ENCODE data around the gene ARRDC2. TPM values are rescaled to one million over a fixed set of nuclear protein-coding genes. Genes with fewer than 3 reads are reported as not detected.
"Not testable (repeated sequence)": the region's sequence is repeated elsewhere in the genome, so short reads cannot be mapped to it uniquely, and the experiment has no call there.

Gene ARRDC2
- polyA plus RNA-seq, 6 donors from 2014 or later = 47.7 to 110 (median 50.8) TPM

DNA sequence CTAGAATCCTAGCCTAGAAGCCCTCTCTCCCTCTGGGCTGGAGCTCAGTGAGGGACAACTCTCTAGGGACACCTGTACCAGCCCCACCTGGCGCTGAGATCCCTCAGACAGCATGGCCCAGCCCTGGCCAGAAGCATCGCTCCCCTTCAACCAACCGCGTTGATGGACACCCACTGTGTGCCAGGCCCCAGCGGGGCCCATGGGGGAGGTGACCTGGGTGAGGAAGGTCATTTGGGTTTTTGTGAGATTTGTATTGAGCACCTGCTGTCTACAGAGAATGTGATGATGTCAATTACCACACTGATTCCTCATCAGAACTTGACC is 9.2 kb upstream of the ARRDC2 start:
- H3K9me3 Mint-ChIP-seq = no peaks in the 10 kb centered on the region
- no peak for DNase-seq
- peak overlapping the region in 6 of 8 donors; percentile 35 to 75 (median 63) for H3K4me3 Mint-ChIP-seq
- peak overlapping the region; percentile 80 to 100 (median 100) for H3K27ac Mint-ChIP-seq
- no peak for ATAC-seq (ENCODE audit: low read depth in 2 of 2)
- H3K4me1 Mint-ChIP-seq = peaks cover 21 to 38% (median 22%) of the 10 kb centered on the region in 3 donors
- no peaks in the 10 kb centered on the region for H3K36me3 Mint-ChIP-seq
- H3K27me3 Mint-ChIP-seq = no peaks in the 10 kb centered on the region

DNA sequence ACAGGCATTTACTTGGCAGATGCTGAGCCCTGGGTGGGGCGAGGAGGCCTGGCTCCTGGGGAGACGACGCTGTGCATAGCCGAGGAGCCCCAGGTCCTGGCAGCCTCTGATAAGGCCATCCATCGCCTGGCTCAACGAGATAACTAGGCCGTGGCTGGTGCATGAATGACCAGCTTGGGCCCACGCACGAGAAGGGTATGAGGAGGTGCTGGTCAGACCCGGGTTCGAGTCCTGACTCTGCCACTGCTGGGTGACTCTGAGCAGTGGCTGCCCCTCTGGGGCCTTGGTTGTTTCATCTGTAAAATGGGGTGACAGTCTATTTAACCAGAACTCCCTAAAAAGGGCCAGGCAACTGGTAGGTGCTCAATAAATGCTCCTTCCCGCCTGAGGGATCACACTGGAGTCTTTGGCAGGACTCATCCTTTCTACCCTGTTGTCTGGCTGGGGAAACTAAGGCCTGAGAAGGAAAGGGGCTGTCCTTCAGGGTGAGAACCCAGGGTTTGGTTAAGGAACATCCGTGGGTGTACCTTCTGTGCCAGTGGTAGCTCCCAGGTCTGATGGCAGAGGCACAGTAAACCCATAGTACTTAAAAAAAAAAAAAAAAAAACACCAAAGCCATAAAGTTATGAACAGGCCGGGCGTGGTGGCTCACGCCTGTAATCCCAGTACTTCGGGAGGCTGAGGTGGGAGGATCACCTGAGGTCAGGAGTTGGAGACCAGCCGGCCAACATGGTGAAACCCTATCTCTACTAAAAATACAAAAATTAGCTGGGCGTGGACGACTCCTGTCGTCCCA is 8.1 kb upstream of the ARRDC2 start:
- H3K4me1 Mint-ChIP-seq = peaks cover 21 to 39% (median 22%) of the 10 kb centered on the region in 3 donors
- no peaks in the 10 kb centered on the region for H3K27me3 Mint-ChIP-seq
- H3K27ac Mint-ChIP-seq = peak overlapping the region; percentile 100
- H3K36me3 Mint-ChIP-seq = no peaks in the 10 kb centered on the region
- no peak for DNase-seq
- peak overlapping the region; percentile 86 to 94 (median 92) for H3K4me3 Mint-ChIP-seq
- ATAC-seq (ENCODE audit: low read depth in 2 of 2) = no peak
- H3K9me3 Mint-ChIP-seq = no peaks in the 10 kb centered on the region

DNA sequence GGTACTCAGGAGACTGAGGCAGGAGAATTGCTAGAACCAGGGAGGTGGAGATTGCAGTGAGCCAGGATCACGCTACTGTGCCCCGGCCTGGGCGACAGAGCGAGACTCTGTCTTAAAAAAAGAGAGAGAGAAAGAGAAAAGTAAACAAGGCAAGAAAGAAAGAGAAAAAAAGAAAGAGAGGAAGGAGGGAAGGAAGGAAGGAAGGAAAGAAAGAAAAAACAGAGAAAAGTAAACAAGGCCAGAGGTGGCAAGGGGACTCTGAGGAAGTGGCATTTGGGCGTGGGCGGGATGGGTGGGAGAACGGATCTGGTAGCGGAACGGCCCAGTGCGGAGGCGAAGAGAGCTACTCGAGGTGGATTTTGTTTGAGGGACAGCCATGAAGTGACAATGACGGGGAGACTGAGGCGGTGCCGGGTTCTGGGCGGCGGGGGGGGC is 7.5 kb upstream of the ARRDC2 start:
- H3K36me3 Mint-ChIP-seq = no peaks in the 10 kb centered on the region
- H3K27me3 Mint-ChIP-seq = no peaks in the 10 kb centered on the region
- H3K4me1 Mint-ChIP-seq = peaks cover 21 to 40% (median 22%) of the 10 kb centered on the region in 3 donors
- H3K4me3 Mint-ChIP-seq = peak overlapping the region; percentile 86 to 94 (median 92)
- peak in 1 of 2 donors; percentile 0 for ATAC-seq (ENCODE audit: low read depth in 2 of 2)
- no peaks in the 10 kb centered on the region for H3K9me3 Mint-ChIP-seq
- peak overlapping the region; percentile 100 for H3K27ac Mint-ChIP-seq
- no peak for DNase-seq

DNA sequence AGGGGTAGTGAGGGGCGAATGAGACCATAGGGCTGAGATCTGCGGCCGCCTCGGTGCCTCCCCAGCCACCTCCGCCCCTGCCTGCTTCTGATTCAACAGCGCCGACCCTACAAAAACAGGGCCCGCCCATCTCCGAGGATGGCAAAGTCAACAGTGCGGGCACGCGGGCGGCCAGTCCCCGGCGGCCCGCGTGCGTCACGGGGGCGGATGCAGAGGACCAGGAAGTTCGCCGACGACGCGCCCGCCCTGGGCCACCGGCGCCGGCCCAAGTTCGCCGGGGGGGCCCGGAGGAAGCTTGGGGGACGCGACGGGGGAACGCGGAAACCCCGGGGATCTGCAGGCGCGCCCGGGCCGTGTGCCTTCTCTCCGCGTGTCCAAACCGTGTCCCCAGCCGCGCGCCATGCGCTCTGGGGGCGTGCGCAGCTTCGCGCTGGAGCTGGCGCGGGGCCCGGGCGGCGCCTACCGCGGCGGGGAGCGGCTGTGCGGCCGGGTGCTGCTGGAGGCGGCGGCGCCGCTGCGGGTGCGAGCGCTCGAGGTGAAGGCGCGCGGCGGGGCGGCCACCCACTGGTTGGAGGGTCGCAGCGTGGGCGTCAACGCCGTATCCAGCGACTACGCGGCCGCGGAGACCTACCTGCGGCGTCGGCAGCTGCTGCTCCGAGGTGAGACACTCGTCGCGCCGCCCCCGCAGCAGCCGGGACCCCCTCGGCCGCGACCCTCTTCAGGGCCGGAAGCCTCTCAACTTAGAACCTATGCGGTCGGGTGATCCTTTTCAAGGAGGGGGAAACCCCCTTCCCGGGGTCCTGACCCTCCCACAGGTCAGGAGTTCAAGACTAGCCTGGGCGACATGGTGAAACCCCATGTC is 6.8 kb upstream of the ARRDC2 start:
- peak; percentile 76 to 78 for ATAC-seq (ENCODE audit: low read depth in 2 of 2)
- Mint-ChIP-seq H3K27ac (peak overlapping the region; percentile 100), H3K36me3 (no peaks in the 10 kb centered on the region), H3K4me1 (peaks cover 21 to 40% (median 22%) of the 10 kb centered on the region in 3 donors), H3K27me3 (no peaks in the 10 kb centered on the region), H3K4me3 (peak overlapping the region; percentile 91 to 96 (median 94)), H3K9me3 (no peaks in the 10 kb centered on the region)
- peak; percentile 99 for DNase-seq

DNA sequence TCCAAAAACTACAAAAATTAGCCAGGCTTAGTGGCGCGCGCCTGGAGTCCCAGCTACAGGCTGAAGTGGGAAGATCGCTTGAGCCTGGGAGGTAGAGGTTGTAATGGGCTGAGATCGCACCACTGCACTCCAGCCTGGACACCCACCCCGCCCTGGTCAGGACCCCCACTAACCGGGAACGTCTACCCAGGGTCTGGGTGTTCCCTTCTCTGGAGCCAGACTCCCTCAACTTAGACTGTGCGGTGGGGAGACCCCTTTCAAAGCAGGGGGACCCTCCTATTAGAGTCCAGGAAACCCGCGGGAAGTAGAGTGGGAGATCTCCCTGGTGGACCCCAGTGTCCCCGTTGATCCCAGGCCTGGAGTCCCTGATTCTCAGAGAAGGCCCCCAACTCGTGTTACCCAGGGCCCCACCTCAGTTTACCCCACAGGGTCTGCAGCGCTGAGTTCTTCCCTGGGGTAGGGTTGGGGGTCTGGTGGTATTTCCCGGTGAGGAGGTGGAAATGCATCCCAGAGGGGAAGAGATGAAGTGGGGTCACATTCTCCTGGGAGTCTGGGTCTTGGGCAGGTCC is 6.1 kb upstream of the ARRDC2 start:
- Mint-ChIP-seq H3K36me3 (no peaks in the 10 kb centered on the region), H3K4me3 (peak overlapping the region; percentile 85 to 96 (median 94)), H3K27ac (peak overlapping the region; percentile 95 to 100 (median 98)), H3K4me1 (peaks cover 22 to 43% (median 25%) of the 10 kb centered on the region in 3 donors), H3K27me3 (no peaks in the 10 kb centered on the region), H3K9me3 (no peaks in the 10 kb centered on the region)
- no peak for DNase-seq
- no peak for ATAC-seq (ENCODE audit: low read depth in 2 of 2)

DNA sequence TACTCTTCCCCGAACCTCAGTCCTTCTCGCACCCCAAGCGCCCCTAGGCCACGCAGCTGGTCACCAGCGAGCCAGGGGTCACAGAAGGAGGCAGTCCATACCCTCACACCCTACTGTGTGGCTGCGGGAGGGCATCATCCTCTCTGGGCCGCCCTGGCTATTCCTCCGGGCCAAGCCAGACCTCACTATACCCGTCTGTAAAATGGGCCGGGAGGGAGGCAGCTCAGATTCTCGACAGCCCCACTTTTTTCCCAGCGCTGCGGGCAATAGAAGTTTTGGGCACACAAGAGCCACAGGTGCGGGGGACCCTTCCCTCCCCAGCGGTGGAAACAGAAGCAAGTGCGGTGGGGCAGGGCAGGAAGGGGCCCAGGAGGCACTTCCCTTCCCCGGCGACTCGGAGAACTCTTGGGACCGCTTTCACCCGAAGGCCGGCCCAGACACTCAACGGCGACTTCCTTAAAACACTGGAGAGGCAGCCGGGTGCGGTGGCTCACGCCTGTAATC is 5.6 kb upstream of the ARRDC2 start:
- H3K27me3 Mint-ChIP-seq = no peaks in the 10 kb centered on the region
- peaks cover 22 to 45% (median 29%) of the 10 kb centered on the region in 3 donors for H3K4me1 Mint-ChIP-seq
- ATAC-seq (ENCODE audit: low read depth in 2 of 2) = no peak
- DNase-seq = peak; percentile 63
- H3K36me3 Mint-ChIP-seq = no peaks in the 10 kb centered on the region
- no peaks in the 10 kb centered on the region for H3K9me3 Mint-ChIP-seq
- H3K4me3 Mint-ChIP-seq = peak overlapping the region; percentile 85 to 96 (median 94)
- H3K27ac Mint-ChIP-seq = peak overlapping the region; percentile 90 to 100 (median 96)

DNA sequence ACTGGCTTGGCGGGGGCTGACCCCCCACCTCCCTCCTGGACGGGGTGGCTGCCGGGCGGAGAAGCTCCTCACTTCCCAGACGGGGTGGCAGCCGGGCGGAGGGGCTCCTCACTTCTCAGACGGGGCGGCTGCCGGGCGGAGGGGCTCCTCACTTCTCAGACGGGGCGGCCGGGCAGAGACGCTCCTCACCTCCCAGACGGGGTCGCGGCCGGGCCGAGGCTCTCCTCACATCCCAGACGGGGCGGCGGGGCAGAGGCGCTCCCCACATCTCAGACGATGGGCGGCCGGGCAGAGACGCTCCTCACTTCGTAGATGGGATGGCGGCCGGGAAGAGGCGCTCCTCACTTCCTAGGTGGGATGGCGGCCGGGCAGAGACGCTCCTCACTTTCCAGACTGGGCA is 2.2 kb upstream of the ARRDC2 start:
- Mint-ChIP-seq H3K4me1 (peaks cover 23 to 45% (median 32%) of the 10 kb centered on the region in 3 donors), H3K27ac (peak overlapping the region in 1 of 6 donors; percentile 98)
- H3K27me3 Mint-ChIP-seq; H3K36me3 Mint-ChIP-seq; ATAC-seq (ENCODE audit: low read depth in 2 of 2); DNase-seq; H3K9me3 Mint-ChIP-seq; H3K4me3 Mint-ChIP-seq: not testable (repeated sequence)

DNA sequence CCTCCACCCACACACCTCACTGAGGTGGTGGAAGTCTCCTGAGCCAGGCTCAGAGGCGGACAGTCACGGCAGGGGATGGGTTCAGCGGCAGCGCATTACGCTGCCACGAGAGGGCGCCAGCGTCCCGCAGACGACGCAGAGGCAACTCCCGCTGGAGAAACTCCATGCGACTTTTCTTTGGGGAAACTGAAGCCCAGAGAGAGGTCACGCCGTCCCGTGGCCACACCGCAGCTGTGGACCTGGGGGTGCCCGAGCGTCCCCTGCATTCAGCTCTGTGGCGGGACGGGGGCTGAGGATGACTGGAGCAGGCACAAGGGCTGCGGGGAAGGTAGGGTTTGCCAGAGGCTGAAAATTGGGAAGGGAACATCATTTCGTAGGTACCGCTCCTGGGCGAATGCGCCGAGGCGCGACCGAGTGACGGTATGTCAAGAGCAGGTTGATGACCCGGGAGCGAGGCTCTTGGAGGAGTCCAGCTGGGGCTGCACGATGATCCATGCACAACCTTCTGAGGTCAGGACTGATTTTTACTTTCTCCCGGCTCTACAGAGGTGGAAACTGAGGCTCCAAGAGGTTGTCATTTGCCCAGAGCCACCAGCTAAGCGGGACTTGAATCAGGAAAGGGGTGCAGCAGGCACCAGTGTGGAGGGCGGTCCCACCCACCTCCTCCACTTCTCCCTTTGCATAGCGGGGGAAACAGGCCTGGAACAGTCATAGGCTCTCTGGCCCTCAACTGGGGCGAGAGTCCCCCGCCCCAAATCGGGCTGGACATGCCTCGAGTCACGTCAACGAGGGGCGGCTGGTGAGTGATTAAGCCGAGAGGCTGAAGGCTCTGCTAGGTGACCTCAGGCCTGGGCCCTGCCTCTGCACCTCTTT is 690 bp upstream of the ARRDC2 start:
- H3K27ac Mint-ChIP-seq = peak overlapping the region; percentile 95 to 100 (median 98)
- no peaks in the 10 kb centered on the region for H3K9me3 Mint-ChIP-seq
- no peaks in the 10 kb centered on the region for H3K36me3 Mint-ChIP-seq
- no peaks in the 10 kb centered on the region for H3K27me3 Mint-ChIP-seq
- peaks cover 27 to 44% (median 30%) of the 10 kb centered on the region in 3 donors for H3K4me1 Mint-ChIP-seq
- DNase-seq = peak; percentile 79
- peak; percentile 51 to 61 for ATAC-seq (ENCODE audit: low read depth in 2 of 2)
- H3K4me3 Mint-ChIP-seq = peak overlapping the region; percentile 86 to 99 (median 94)

DNA sequence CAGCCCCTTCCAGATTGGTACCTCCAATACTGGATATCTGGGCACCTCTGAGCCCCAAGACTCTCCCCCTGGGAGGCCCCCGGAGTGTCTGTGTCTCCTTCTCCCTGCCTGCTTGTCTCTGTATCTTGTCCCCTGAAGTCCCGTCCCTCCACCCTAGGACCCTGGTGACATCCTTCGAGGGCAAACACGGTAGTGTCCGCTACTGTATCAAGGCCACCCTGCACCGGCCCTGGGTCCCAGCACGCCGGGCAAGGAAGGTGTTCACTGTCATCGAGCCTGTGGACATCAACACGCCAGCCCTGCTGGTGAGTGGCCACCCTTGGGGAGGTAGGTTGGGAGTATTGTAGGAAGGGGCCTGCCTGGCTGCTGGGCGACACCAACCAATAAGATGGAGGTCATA is 844 bp downstream of the ARRDC2 start:
- peak overlapping the region; percentile 80 to 97 (median 88) for H3K4me3 Mint-ChIP-seq
- peaks cover 34 to 43% (median 38%) of the 10 kb centered on the region in 3 donors for H3K4me1 Mint-ChIP-seq
- H3K9me3 Mint-ChIP-seq = no peaks in the 10 kb centered on the region
- no peak for ATAC-seq (ENCODE audit: low read depth in 2 of 2)
- DNase-seq = no peak
- peaks cover 7 to 10% of the 10 kb centered on the region in 2 donors for H3K36me3 Mint-ChIP-seq
- H3K27ac Mint-ChIP-seq = peak overlapping the region; percentile 90 to 99 (median 96)
- no peaks in the 10 kb centered on the region for H3K27me3 Mint-ChIP-seq

DNA sequence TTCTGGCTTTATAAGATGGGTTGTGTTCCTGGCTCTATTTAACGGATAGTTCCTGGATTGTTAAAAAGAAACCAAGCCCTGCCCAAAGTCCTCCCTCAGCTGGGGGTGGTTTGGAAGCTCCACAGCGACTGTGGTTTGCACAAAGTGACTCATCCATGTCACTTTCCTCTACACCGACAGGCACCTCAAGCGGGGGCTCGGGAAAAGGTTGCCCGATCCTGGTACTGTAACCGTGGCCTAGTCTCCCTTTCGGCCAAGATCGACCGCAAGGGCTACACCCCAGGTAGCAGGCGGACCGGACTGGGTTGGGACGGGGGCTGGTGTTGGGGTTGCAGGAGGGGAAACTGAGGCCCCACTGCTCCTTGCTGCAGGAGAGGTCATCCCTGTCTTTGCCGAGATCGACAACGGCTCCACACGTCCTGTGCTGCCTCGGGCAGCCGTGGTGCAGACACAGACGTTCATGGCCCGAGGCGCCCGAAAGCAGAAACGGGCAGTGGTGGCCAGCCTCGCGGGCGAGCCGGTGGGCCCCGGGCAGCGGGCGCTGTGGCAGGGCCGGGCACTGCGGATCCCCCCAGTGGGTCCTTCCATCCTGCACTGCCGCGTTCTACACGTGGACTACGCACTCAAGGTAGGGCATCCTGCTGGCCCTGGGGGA is 1.6 kb downstream of the ARRDC2 start:
- peaks cover 34 to 50% (median 45%) of the 10 kb centered on the region in 3 donors for H3K4me1 Mint-ChIP-seq
- H3K27me3 Mint-ChIP-seq = no peaks in the 10 kb centered on the region
- no peak for ATAC-seq (ENCODE audit: low read depth in 2 of 2)
- H3K4me3 Mint-ChIP-seq = peak overlapping the region in 6 of 8 donors; percentile 25 to 95 (median 88)
- peaks cover 7 to 10% of the 10 kb centered on the region in 2 donors for H3K36me3 Mint-ChIP-seq
- peak overlapping the region in 3 of 6 donors; percentile 96 to 98 (median 96) for H3K27ac Mint-ChIP-seq
- no peaks in the 10 kb centered on the region for H3K9me3 Mint-ChIP-seq
- no peak for DNase-seq

DNA sequence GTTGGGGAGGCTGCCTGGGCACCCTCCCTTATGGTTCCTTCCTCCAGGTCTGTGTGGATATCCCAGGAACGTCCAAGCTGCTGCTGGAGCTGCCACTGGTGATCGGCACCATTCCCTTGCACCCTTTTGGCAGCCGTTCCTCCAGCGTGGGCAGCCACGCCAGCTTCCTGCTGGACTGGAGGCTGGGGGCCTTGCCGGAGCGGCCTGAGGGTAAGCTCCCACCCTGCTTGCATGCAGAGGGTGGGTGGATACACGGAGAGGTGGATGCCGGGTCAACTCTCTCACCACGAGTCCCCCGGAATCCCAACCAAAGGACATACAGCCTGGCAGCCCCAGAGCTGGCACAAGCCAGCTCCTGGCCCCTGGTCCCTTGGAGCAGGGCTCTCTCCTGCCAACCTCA is 2.2 kb downstream of the ARRDC2 start:
- no peak for DNase-seq
- Mint-ChIP-seq H3K27ac (peak overlapping the region in 2 of 6 donors; percentile 36 to 70), H3K4me1 (peaks cover 37 to 55% (median 49%) of the 10 kb centered on the region in 3 donors), H3K36me3 (peaks cover 10 to 12% of the 10 kb centered on the region in 2 donors), H3K27me3 (no peaks in the 10 kb centered on the region), H3K4me3 (peak overlapping the region in 1 of 8 donors; percentile 25), H3K9me3 (no peaks in the 10 kb centered on the region)
- no peak for ATAC-seq (ENCODE audit: low read depth in 2 of 2)

Data from naive B cell (primary cell).